ENCODE data around the gene METTL5. TPM values are rescaled to one million over a fixed set of nuclear protein-coding genes. Genes with fewer than 3 reads are reported as not detected.

Gene METTL5
- total RNA-seq, 1 experiment from 2014 or later: 94.7 TPM

GRCh38 chr2:169768262-169768995 lies 56.3 kb downstream of the METTL5 start:
- DNase-seq: no peak
- Histone ChIP-seq H2BK12ac (ENCODE audit: insufficient read length, low read depth, low read length) (no peak overlapping the region), H3K18ac (ENCODE audit: insufficient read length, low read depth, low read length) (no peak overlapping the region), H2BK15ac (ENCODE audit: low read depth, low read length) (no peak overlapping the region), H3K4ac (ENCODE audit: low read depth, low read length) (no peak overlapping the region), H3K9me3 (ENCODE audit: control insufficient read depth, low read depth, low read length) (no peaks in the 10 kb centered on the region), H3K79me2 (ENCODE audit: insufficient read depth, low read length) (no peaks in the 10 kb centered on the region), H3K4me2 (ENCODE audit: insufficient read depth, insufficient read length, low read length) (no peak overlapping the region), H4K20me1 (ENCODE audit: control insufficient read depth, insufficient read depth, insufficient read length) (no peaks in the 10 kb centered on the region), H3K23ac (ENCODE audit: insufficient read length, low read depth, low read length) (no peak overlapping the region), H4K5ac (ENCODE audit: insufficient read length, low read depth, low read length) (no peak overlapping the region), H3K27ac (ENCODE audit: insufficient read length, low read depth, low read length) (no peak overlapping the region), H4K91ac (ENCODE audit: insufficient read length, low read depth, low read length) (no peak overlapping the region), H2BK120ac (ENCODE audit: low read depth, low read length, poor library complexity, severe bottlenecking) (no peak overlapping the region), H2BK20ac (ENCODE audit: low read depth, low read length, poor library complexity, severe bottlenecking) (no peak overlapping the region), H2AFZ (ENCODE audit: low read length) (no peak overlapping the region), H3K4me1 (ENCODE audit: insufficient read depth, low read length) (no peaks in the 10 kb centered on the region), H3T11ph (ENCODE audit: low read length) (no peak overlapping the region), H3K27me3 (ENCODE audit: insufficient read depth, low read length) (no peaks in the 10 kb centered on the region), H3K14ac (ENCODE audit: insufficient read depth, low read length) (no peak overlapping the region), H3K56ac (ENCODE audit: insufficient read length, low read depth, low read length) (no peak overlapping the region), H3K9ac (ENCODE audit: extremely low read depth, insufficient read length, low read length) (no peak overlapping the region), H3K79me1 (ENCODE audit: insufficient read depth, low read depth, low read length, poor library complexity, severe bottlenecking) (no peaks in the 10 kb centered on the region), H4K8ac (replicated peaks; ENCODE audit: insufficient read length, low read depth, low read length) (no peak overlapping the region), H3K23me2 (ENCODE audit: insufficient read length, low read depth, low read length, poor library complexity, severe bottlenecking) (no peaks in the 10 kb centered on the region), H2BK5ac (ENCODE audit: insufficient read length, low read length) (no peak overlapping the region), H2AK5ac (ENCODE audit: insufficient read length, low read length) (no peak overlapping the region)
- Mint-ChIP-seq H3K9me3 (no peaks in the 10 kb centered on the region), H3K4me1 (peaks cover 4 to 7% of the 10 kb centered on the region in 2 experiments; a peak in 3 of 4 replicates), H3K4me3 (no peak overlapping the region), H3K27ac (no peak overlapping the region), H3K27me3 (ENCODE audit: low read depth) (no peaks in the 10 kb centered on the region), H3K36me3 (ENCODE audit: insufficient read depth in 1 of 3, low read depth in 3 of 3) (no peaks in the 10 kb centered on the region; a peak in 1 of 7 replicates)
- TF ChIP-seq, protein P1, sequence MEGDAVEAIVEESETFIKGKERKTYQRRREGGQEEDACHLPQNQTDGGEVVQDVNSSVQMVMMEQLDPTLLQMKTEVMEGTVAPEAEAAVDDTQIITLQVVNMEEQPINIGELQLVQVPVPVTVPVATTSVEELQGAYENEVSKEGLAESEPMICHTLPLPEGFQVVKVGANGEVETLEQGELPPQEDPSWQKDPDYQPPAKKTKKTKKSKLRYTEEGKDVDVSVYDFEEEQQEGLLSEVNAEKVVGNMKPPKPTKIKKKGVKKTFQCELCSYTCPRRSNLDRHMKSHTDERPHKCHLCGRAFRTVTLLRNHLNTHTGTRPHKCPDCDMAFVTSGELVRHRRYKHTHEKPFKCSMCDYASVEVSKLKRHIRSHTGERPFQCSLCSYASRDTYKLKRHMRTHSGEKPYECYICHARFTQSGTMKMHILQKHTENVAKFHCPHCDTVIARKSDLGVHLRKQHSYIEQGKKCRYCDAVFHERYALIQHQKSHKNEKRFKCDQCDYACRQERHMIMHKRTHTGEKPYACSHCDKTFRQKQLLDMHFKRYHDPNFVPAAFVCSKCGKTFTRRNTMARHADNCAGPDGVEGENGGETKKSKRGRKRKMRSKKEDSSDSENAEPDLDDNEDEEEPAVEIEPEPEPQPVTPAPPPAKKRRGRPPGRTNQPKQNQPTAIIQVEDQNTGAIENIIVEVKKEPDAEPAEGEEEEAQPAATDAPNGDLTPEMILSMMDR (conservative IDR thresholded peaks at IDR 0.05): no peak
- WGBS (ENCODE audit: extremely low coverage, insufficient read length, low lambda C conversion rate): no CpG with 5 or more reads among the region's 72 CpGs

All from H9 (cell line).